ENCODE results near the gene DYNC2LI1.

DNA sequence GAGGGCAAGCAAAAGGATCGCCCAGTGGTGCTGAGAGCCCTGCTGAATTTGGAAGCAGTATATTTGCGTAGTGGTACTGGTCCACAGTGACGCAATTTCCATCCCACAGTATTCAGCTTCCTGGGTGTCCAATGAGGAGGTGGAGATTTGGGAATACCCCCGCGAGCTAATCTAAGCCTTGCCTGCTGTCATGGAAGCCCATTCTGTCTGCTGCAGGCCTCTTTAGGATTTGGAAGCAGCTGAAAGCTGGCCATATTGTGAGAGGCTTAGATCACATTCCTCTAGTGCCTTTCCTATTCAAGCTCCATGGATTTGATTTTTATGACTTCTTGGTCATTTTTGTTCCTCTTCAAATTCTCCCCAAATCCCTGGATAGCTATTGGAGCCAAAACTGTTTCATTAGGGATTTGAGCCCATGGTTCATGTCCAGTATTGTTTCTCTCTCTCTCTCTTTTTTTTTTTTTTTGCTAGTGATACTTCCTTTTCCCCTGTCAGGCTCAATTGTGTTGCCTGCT lies 22.3 kb upstream of the DYNC2LI1 start:
- TF ChIP-seq EZH2 (IDR thresholded peaks at IDR 0.05; ENCODE audit: borderline replicate concordance, low read length) = no peak
- TF ChIP-seq, protein P1, sequence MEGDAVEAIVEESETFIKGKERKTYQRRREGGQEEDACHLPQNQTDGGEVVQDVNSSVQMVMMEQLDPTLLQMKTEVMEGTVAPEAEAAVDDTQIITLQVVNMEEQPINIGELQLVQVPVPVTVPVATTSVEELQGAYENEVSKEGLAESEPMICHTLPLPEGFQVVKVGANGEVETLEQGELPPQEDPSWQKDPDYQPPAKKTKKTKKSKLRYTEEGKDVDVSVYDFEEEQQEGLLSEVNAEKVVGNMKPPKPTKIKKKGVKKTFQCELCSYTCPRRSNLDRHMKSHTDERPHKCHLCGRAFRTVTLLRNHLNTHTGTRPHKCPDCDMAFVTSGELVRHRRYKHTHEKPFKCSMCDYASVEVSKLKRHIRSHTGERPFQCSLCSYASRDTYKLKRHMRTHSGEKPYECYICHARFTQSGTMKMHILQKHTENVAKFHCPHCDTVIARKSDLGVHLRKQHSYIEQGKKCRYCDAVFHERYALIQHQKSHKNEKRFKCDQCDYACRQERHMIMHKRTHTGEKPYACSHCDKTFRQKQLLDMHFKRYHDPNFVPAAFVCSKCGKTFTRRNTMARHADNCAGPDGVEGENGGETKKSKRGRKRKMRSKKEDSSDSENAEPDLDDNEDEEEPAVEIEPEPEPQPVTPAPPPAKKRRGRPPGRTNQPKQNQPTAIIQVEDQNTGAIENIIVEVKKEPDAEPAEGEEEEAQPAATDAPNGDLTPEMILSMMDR (conservative IDR thresholded peaks at IDR 0.05 in 1 of 2, IDR thresholded peaks at IDR 0.05 in 1 of 2; ENCODE audit: extremely low read depth in 1 of 2, insufficient read depth in 1 of 2, low read depth in 1 of 2, low read length in 2 of 2) = no peak

Data from mammary epithelial cell (primary cell).